Central memory CD8-positive, alpha-beta T cell (primary cell): ENCODE data around the gene HOXB7.

ENCODE experiments used
- ATAC-seq: fragments of 150-1000 bp; cut with Tn5 transposase; replicated peaks from 2 replicates; pipeline ENCODE4 v1.10.0; 2022; ENCODE audit warnings: mild to moderate bottlenecking, moderate FRiP score, moderate number of reproducible peaks; ENCODE audit not compliant: poor library complexity, severe bottlenecking; ENCODE audit errors: extremely low read depth
- DNase-seq, 2 donors: peaks; one replicate each; pipeline ENCODE4 v3.0.0; 2021; ENCODE audit warnings: low spot score in 2 of 2
- H3K27ac Mint-ChIP-seq: one replicate; pipeline ENCODE4 v1.8.0; 2022; ENCODE audit warnings: low read depth, mild to moderate bottlenecking, moderate library complexity, mixed read lengths
- H3K27me3 Mint-ChIP-seq: one replicate; pipeline ENCODE4 v1.8.0; 2022; ENCODE audit warnings: mixed read lengths
- H3K36me3 Mint-ChIP-seq: one replicate; pipeline ENCODE4 v1.8.0; 2022; ENCODE audit warnings: mild to moderate bottlenecking, moderate library complexity, mixed read lengths; ENCODE audit not compliant: insufficient read depth
- H3K4me1 Mint-ChIP-seq: one replicate; pipeline ENCODE4 v1.8.0; 2022; ENCODE audit warnings: mixed read lengths
- H3K4me3 Mint-ChIP-seq: one replicate; pipeline ENCODE4 v1.8.0; 2022; ENCODE audit warnings: mild to moderate bottlenecking, moderate library complexity, mixed read lengths
- H3K9me3 Mint-ChIP-seq: one replicate; pipeline ENCODE4 v1.8.0; 2022; ENCODE audit warnings: mixed read lengths

HOXB7 gene

GRCh38 chr17:48563867-48564187, 47.0 kb downstream of the HOXB7 start:
- no peak for DNase-seq
- ATAC-seq: no peak
- no peaks in the 10 kb centered on the region for H3K9me3 Mint-ChIP-seq
- peaks cover 2% of the 10 kb centered on the region for H3K36me3 Mint-ChIP-seq
- no peaks in the 10 kb centered on the region for H3K27me3 Mint-ChIP-seq
- no peak overlapping the region for H3K4me3 Mint-ChIP-seq
- no peak overlapping the region for H3K27ac Mint-ChIP-seq
- H3K4me1 Mint-ChIP-seq: peaks cover 9% of the 10 kb centered on the region

- Mint-ChIP-seq H3K4me3 (no peak overlapping the region), H3K9me3 (no peaks in the 10 kb centered on the region), H3K27ac (no peak overlapping the region), H3K4me1 (peaks cover 9% of the 10 kb centered on the region), H3K36me3 (peaks cover 2% of the 10 kb centered on the region), H3K27me3 (no peaks in the 10 kb centered on the region)
- DNase-seq (no peak), ATAC-seq (no peak)
These were observed 47.4 kb downstream of the HOXB7 start for GRCh38 chr17:48563385-48563838.

- H3K4me3 Mint-ChIP-seq: no peak overlapping the region
- no peaks in the 10 kb centered on the region for H3K27me3 Mint-ChIP-seq
- ATAC-seq: no peak
- DNase-seq: no peak
- H3K36me3 Mint-ChIP-seq: peaks cover 2% of the 10 kb centered on the region
- no peak overlapping the region for H3K27ac Mint-ChIP-seq
- peaks cover 9% of the 10 kb centered on the region for H3K4me1 Mint-ChIP-seq
- no peaks in the 10 kb centered on the region for H3K9me3 Mint-ChIP-seq
These were observed 47.9 kb downstream of the HOXB7 start for GRCh38 chr17:48562934-48563333.

- Mint-ChIP-seq H3K27me3 (no peaks in the 10 kb centered on the region), H3K36me3 (peaks cover 3% of the 10 kb centered on the region), H3K27ac (no peak overlapping the region), H3K9me3 (no peaks in the 10 kb centered on the region), H3K4me1 (peaks cover 9% of the 10 kb centered on the region), H3K4me3 (no peak overlapping the region)
- DNase-seq: no peak
- peak; percentile 65 for ATAC-seq
These were observed 48.7 kb downstream of the HOXB7 start for GRCh38 chr17:48561884-48562810.

GRCh38 chr17:48559840-48560817, 50.7 kb downstream of the HOXB7 start:
- DNase-seq (no peak), ATAC-seq (no peak)
- Mint-ChIP-seq H3K27me3 (no peaks in the 10 kb centered on the region), H3K4me3 (no peak overlapping the region), H3K27ac (no peak overlapping the region), H3K9me3 (no peaks in the 10 kb centered on the region), H3K4me1 (peaks cover 13% of the 10 kb centered on the region), H3K36me3 (peaks cover 5% of the 10 kb centered on the region)

GRCh38 chr17:48559122-48559839, 51.5 kb downstream of the HOXB7 start:
- DNase-seq: no peak
- no peak overlapping the region for H3K4me3 Mint-ChIP-seq

GRCh38 chr17:48558831-48559121, 52.0 kb downstream of the HOXB7 start:
- peaks cover 8% of the 10 kb centered on the region for H3K36me3 Mint-ChIP-seq
- H3K9me3 Mint-ChIP-seq: no peaks in the 10 kb centered on the region
- H3K27me3 Mint-ChIP-seq: no peaks in the 10 kb centered on the region
- no peak overlapping the region for H3K4me3 Mint-ChIP-seq
- no peak overlapping the region for H3K27ac Mint-ChIP-seq
- no peak for DNase-seq
- no peak for ATAC-seq
- peaks cover 17% of the 10 kb centered on the region for H3K4me1 Mint-ChIP-seq

More at GRCh38 chr17:48559122-48559839, 51.5 kb downstream of the HOXB7 start:
- no peaks in the 10 kb centered on the region for H3K27me3 Mint-ChIP-seq
- no peaks in the 10 kb centered on the region for H3K9me3 Mint-ChIP-seq
- H3K27ac Mint-ChIP-seq: no peak overlapping the region
- H3K36me3 Mint-ChIP-seq: peaks cover 8% of the 10 kb centered on the region
- no peak for ATAC-seq
- H3K4me1 Mint-ChIP-seq: peaks cover 17% of the 10 kb centered on the region

GRCh38 chr17:48558057-48558830, 52.6 kb downstream of the HOXB7 start:
- Mint-ChIP-seq H3K9me3 (no peaks in the 10 kb centered on the region), H3K4me1 (peaks cover 17% of the 10 kb centered on the region), H3K27me3 (no peaks in the 10 kb centered on the region), H3K4me3 (no peak overlapping the region), H3K27ac (no peak overlapping the region), H3K36me3 (peaks cover 8% of the 10 kb centered on the region)
- no peak for DNase-seq
- ATAC-seq: no peak
